ENCODE measurements around the gene MON1A.
A peak's percentile ranks its signal among the peaks of the same experiment; 100 is the strongest.
"Not testable (repeated sequence)": the region's sequence is repeated elsewhere in the genome, so short reads cannot be mapped to it uniquely, and the experiment has no call there.

MON1A gene

DNA sequence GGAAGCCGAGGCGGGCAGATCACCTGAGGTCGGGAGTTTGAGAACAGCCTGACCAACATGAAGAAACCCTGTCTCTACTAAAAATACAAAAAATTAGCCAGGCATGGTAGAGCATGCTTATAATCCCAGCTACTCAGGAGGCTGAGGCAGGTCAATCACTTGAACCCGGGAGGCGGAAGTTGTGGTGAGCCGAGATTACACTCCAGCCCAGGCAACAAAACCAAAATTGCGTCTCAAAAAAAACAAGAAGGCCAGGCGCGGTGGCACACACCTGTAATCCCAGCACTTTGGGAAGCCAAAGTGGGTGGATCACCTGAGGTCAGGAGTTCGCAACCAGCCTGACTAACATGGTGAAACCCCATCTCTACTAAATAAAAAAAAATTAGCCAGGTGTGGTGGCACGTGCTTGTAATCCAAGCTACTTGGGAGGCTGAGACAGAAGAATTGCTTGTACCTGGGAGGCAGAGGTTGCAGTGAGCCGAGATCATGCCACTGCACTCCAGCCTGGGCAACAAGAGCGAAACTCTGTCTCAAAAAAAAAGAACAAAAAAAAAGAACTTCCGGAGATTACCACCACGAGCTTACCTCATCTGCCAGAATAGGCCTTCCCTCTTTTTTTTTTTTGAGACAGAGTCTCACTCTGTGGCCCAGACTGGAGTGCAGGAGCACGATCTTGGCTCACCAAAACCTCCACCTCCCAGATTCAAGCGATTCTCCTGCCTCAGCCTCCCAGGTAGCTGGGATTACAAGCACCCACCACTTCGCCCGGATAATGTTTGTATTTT lies 11.6 kb downstream of the MON1A start:
- DNase-seq (ENCODE audit: low read depth): not testable (repeated sequence)

- no peak for DNase-seq (ENCODE audit: low read depth)
Observed at GRCh38 chr3:49916686-49917085, 12.9 kb downstream of the MON1A start.

- DNase-seq (ENCODE audit: low read depth): no peak
Observed at GRCh38 chr3:49914906-49915305, 14.7 kb downstream of the MON1A start.

DNA sequence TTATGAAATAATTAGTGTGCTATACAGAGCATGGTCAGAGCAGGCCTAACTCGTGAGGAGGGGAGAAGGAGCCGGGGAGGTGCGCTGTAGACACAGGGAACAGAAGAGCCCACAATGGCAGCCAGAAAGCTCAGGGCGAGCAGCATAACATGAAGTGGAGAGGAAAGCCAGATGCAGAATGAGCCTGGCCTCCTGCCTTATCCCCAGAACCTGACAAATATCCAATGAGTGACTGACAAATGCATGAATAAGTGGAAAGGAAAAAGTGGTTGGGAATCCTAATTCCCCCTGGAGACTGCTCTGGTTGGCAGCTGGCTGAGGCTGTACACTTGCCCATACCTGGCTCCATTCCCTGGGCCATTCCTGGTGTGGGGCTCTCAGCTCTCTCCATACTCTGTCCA lies 16.7 kb downstream of the MON1A start:
- DNase-seq (ENCODE audit: low read depth): no peak

DNA sequence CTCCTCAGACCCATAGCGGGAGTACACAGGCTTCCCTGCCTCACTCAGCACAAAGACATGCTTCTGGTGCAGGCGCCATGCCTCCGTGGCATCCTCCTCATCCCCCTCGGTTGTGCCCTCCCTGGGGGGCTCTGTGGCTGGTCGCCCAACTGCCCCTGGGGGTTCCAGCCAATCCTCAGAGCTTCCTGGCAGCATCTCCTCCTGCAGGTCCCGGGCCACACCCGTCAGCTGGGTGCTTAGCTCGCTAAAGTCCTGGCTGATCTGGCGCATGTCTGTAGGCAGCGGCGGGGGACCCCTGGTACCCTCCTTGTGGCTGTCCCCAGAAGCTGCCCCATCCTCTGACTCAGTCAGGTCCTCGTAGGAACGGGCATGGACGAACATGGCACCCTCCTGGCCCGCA lies 18.0 kb downstream of the MON1A start:
- no peak for DNase-seq (ENCODE audit: low read depth)

GRCh38 chr3:49911124-49911420 lies 18.5 kb downstream of the MON1A start:
- no peak for DNase-seq (ENCODE audit: low read depth)

GRCh38 chr3:49910409-49911123 lies 19.0 kb downstream of the MON1A start:
- no peak for DNase-seq (ENCODE audit: low read depth)

DNA sequence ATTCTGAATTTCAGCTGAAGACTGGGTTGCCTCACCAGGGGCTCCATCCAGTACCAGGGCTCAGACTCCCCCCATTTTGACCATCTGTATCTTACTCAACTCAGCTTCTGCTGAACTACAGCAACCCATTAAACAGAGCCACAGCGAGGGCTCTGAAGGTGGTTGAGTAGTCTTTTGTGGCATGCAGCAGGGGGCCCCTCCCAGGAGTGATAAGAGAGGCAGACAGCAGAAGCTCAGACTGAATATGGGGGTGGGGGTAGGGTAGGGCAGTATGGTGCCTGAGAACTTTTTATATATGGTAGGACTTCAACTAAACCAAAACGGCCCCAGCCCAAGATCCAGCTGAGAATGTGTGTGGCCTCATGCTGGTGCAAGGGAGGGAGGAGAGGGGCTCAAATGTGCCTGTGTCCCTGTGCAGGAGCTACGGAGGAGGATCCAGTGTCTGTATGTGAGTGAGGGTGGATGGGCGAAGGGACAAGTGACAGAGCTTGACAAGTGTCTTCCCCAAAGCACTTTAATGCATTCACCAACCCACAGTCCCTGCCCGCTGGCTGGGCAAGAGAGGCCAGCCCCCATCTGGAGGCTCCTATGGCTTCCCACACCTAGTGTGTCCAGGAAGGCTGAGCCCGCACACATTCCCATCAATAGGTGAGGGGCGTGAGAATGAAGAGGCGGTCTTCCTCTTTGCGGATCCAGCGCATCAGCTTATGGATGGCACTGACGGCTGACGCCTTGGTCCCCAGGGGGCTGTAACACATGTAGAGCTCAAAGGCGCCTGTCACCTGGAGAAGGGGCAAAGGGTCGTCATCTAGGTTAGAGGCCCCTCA lies 21.0 kb downstream of the MON1A start:
- no peak for DNase-seq (ENCODE audit: low read depth)

DNA sequence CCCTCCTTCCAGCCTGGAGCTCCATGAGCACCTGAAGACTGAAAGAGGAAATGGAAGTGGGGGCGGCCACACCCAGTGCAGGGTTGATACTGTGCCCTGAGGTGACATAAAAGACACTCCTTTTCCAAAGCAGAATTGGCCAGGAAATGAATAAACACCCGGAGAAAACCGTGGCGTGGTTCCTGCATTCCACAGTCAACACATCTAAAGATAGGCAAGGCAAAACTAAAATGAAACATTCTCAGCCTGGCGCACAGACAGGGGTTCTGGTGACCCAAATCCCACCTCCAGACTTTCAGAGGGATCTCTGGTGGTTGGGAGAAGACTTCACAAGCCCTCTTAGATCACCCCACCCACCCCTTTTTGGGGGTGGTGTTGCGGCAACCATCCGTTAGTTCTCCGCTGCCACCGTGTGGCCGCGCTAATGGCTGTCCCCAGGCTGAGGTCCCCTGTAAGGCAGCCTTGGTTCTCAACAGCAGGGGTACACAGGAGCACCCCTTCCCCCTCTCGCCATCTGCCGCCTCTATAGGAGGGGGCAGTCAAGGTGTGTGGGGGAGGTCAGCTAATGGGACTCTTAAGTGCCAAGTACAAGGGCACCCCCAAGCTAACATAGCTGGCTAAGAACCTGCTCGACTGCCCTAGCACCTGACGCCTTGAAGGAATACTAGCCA lies 23.4 kb downstream of the MON1A start:
- DNase-seq (ENCODE audit: low read depth): peak; percentile 20

DNA sequence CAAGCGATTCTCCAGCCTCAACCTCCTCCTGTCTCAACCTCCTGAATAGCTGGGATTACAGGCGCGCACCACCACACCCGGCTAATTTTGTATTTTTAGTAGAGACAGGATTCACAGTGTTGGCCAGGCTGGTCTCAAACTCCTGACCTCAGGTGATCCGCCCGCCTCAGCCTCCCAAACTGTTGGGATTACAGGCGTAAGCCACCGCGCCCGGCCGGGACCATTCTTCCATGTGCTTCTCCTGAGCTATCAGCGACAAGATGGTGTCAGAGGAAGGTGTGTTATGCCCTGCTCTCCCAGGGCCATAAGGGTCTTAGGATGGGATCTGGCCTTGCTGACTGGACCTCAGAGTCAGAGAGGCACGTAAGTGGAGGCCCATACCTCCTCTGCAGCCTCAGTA lies 25.2 kb downstream of the MON1A start:
- not testable (repeated sequence) for DNase-seq (ENCODE audit: low read depth)

- peak; percentile 68 for DNase-seq (ENCODE audit: low read depth)
Observed at GRCh38 chr3:49903451-49904424, 25.9 kb downstream of the MON1A start, which contains the start of gene MST1R. MST1R (minus strand) TSS chr3:49903873; CDS start chr3:49903609, 264 bp downstream.

DNA sequence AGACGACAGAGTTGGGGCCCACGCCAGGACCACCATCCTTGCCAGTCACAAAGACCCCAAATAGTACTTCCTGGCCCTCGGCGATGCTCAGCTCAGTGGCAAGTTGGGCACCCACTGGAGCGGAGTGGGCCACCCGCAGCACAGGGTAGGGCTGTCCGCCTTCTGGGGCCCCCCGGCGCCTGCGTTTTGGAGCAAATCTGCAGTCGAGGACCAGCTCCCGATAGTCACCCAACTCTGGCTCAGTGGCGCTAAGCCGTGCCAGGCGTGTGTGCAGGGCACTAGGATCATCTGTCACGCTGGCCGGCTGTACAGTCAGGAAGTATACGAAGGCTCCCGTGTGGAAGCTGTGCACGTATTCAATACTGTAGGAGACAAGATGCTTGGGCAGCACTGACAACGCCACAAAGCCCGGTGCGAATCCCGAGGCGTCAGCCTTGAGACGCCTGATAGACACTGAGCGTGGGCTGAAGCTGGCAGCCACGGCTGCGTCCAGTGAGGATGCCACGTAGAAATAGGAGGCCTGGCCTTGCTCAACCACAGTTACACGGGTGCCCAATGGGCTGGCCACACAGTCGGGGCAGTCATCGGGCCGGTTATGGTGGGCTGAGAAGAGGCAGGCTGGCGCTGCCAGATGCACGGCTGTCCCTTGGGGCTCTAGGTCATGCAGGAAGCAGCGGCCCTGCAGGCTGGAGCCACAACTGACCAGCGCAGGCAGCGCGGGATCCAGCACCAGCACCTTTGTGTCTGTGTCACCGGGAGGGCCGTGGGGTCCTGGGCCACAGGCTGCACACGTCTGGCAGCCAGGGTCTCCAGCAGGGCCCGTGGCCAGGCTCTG lies 26.9 kb downstream of the MON1A start:
- no peak for DNase-seq (ENCODE audit: low read depth)

DNA sequence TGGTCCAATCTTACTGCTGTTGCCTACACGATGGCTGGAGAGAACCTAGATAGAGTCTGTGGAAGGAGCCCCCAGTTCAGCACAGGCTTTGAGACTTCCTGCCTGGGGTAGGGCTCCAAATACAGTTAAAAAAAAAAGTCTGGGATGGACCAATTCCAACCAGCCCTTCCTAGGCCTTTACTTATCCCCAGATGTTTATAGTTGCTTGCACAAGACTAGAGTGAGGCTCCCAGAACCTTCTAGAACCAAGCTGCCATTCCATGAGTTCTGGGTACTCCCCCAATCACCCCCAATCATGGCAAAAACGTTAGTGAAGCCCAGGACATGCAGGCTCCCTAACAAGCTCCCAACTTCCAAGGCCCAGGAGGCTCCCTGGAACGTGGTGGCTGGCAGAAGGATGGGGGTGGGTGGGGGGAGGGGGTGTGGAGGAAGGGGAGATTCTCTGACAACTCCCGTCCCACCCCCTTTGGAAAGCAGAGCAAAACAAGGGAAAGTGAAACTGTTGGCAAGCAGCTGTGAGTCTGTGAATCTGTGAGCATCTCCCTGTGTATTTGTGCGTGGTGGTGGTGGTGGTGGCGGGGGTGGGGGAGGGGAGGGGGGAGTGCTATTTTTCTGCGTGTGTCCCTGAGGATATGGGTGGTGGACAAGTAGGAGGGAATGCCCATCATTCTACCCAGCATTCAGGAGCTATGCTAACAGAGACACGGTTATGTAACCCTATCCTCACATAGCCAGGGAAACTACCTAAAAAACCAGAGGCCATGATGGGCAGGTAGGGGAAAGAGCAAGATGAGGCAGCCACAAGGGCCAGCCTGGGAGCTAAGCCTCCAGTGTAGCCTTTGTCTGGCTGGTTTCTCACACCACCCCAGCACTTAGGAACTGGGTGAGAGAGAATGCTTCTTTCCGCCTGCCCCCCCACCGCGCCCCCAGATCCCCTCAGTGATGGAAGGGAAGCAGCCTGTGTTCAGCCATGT lies 28.0 kb downstream of the MON1A start:
- DNase-seq (ENCODE audit: low read depth): no peak

DNA sequence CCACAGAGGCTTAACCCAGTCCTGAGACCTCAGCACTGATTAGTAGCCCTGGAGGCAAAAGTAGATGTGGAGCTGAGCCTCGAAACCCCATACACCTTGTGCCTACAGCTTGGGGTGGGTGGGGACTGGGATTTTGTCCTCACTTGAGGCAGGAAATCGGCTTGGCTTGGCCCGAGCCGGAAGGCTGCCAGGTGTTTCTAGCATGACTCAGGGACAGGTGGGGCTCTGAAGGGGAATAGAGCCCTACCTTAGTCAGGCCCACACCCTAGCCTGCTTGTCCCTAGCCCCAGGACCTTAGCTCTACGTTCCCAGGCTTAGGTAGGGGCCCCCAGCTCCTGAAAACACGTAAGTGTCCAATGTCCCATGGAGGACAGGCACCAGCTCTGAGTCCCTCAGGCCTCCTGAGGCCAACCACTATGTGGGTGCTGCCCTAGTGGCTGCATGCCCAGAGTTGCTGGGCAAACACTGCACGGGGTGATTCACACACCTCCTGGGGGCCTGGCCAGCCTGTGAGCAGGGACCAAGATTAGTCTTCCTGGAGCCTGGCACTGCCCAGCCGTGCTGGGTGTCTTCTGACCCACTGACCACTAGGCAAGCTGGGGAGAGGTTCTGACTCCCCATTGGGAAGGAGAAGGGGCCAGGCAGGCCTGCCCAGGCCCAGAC lies 29.0 kb downstream of the MON1A start:
- no peak for DNase-seq (ENCODE audit: low read depth)

GRCh38 chr3:49899815-49900214 lies 29.8 kb downstream of the MON1A start:
- no peak for DNase-seq (ENCODE audit: low read depth)

DNA sequence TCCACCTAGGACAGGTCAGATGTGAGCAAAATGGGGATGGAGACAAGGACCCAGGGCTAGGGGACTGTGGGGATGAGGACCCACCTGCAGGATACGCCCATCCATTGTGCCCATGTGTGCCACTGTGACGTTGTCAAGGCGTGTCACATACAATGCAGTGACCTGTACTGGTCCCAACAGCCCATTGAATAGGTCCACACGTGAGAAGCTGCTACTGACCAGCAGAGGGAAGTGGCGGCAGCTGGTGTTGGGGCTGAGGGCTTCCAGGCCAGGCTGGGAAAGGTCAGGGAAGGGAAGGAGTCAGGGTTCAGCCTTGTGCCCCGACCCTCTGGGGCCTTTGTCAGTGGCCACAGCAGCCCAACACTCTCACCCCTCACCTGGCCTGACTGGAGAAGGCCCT lies 30.6 kb downstream of the MON1A start:
- no peak for DNase-seq (ENCODE audit: low read depth)

- no peak for DNase-seq (ENCODE audit: low read depth)
Observed at GRCh38 chr3:49896345-49896744, 33.3 kb downstream of the MON1A start.

- no peak for DNase-seq (ENCODE audit: low read depth)
Observed at GRCh38 chr3:49895791-49896190, 33.8 kb downstream of the MON1A start.
